SK-N-SH (cell line): ENCODE data around the gene TEX22. TPM values are rescaled to one million over a fixed set of nuclear protein-coding genes. Genes with fewer than 3 reads are reported as not detected.

ENCODE experiments used
- CTCF ChIA-PET: fragments of 300-600, 350-600 bp; formaldehyde crosslinking; extraction: SDS; loops from one replicate; lab custom pipeline; 2021; lab: Yijun Ruan, JAX
- POLR2A ChIA-PET: fragments of 350-600 bp; sonication (Branson Sonifier 250); formaldehyde crosslinking; extraction: SDS; loops from one replicate; lab custom pipeline; 2020; ENCODE audit warnings: antibody characterized with exemption, inconsistent platforms; lab: Yijun Ruan, JAX
- DNase-seq: peaks from one replicate; pipeline ENCODE4 v3.0.0; 2012
- H2AFZ ChIP-seq: fragments of 200-600 bp; sonication (generic); 2 replicates; pipeline ENCODE4 v1.8.1; 2016; ENCODE audit warnings: antibody characterized with exemption, mild to moderate bottlenecking, low read depth
- H3F3A ChIP-seq: fragments of 200-600 bp; sonication (generic); replicated peaks from 2 replicates; pipeline ENCODE3; 2016; ENCODE audit warnings: antibody characterized with exemption, mild to moderate bottlenecking; ENCODE audit not compliant: insufficient read depth
- H3K27ac ChIP-seq, 2 experiments: fragments of 200-500 bp in 1 of 2; fragments of 200-600 bp in 1 of 2; sonication (Bioruptor generic) in 1 of 2; sonication (generic), shearing (Covaris generic) in 1 of 2; 2 replicates each; pipeline versions ENCODE4 v1.5.1 to v1.6.1; 2014 to 2016; ENCODE audit warnings: low read depth in 2 of 2, inconsistent platforms in 1 of 2, low read length in 1 of 2, mild to moderate bottlenecking in 1 of 2, mixed read lengths in 1 of 2
- H3K27me3 ChIP-seq: fragments of 200-600 bp; sonication (generic), shearing (Covaris generic); 2 replicates; pipeline ENCODE4 v1.6.1; 2016; ENCODE audit warnings: mixed run types; ENCODE audit not compliant: insufficient read depth
- H3K36me3 ChIP-seq, 2 experiments: fragments of 200-500 bp in 1 of 2; fragments of 200-600 bp in 1 of 2; sonication (Bioruptor generic) in 1 of 2; sonication (generic) in 1 of 2; replicated peaks in 1 of 2; 2 replicates each; pipeline versions ENCODE3 to v1.5.1; 2014 to 2016; ENCODE audit warnings: low read length in 1 of 2, mild to moderate bottlenecking in 1 of 2; ENCODE audit not compliant: insufficient read depth in 2 of 2, control insufficient read depth in 1 of 2
- H3K4me1 ChIP-seq, 2 experiments: fragments of 200-500 bp in 1 of 2; fragments of 200-600 bp in 1 of 2; sonication (Bioruptor generic) in 1 of 2; sonication (generic), shearing (Covaris generic) in 1 of 2; 2 replicates each; pipeline versions ENCODE4 v1.5.1 to v1.6.1; 2014 to 2016; ENCODE audit warnings: low read depth in 1 of 2, low read length in 1 of 2, mixed run types in 1 of 2; ENCODE audit not compliant: insufficient read depth in 2 of 2, control insufficient read depth in 1 of 2
- H3K4me2 ChIP-seq: fragments of 200-600 bp; sonication (generic), shearing (Covaris generic); 2 replicates; pipeline ENCODE4 v1.6.1; 2017; ENCODE audit warnings: mixed run types
- H3K4me3 ChIP-seq, 2 experiments: fragments of 200-500 bp in 1 of 2; fragments of 200-600 bp in 1 of 2; sonication (Bioruptor generic) in 1 of 2; sonication (generic), shearing (Covaris generic) in 1 of 2; 2 replicates each; pipeline versions ENCODE4 v1.5.1 to v1.8.1; 2014 to 2016; ENCODE audit warnings: low read depth in 2 of 2, inconsistent platforms in 1 of 2, low read length in 1 of 2, mild to moderate bottlenecking in 1 of 2, mixed read lengths in 1 of 2, moderate library complexity in 1 of 2
- H3K79me2 ChIP-seq: fragments of 200-600 bp; sonication (generic); 2 replicates; pipeline ENCODE4 v1.8.1; 2017; ENCODE audit warnings: mild to moderate bottlenecking; ENCODE audit not compliant: insufficient read depth
- H3K9ac ChIP-seq: fragments of 200-600 bp; sonication (generic); 2 replicates; pipeline ENCODE4 v1.6.1; 2017; ENCODE audit warnings: mixed run types
- H3K9me2 ChIP-seq: fragments of 200-600 bp; sonication (generic); 2 replicates; pipeline ENCODE4 v1.6.1; 2017; ENCODE audit warnings: mixed run types
- H3K9me3 ChIP-seq: fragments of 200-600 bp; sonication (generic); 2 replicates; pipeline ENCODE4 v1.6.1; 2017; ENCODE audit warnings: mixed run types, mild to moderate bottlenecking, moderate library complexity
- H4K20me1 ChIP-seq: fragments of 200-600 bp; sonication (generic); 2 replicates; pipeline ENCODE4 v1.6.1; 2017; ENCODE audit warnings: mild to moderate bottlenecking, mixed run types; ENCODE audit not compliant: insufficient read depth
- CHD2 ChIP-seq: fragments of 150-350 bp; IDR thresholded peaks from 2 replicates; pipeline ENCODE4 v1.6.1; 2018; ENCODE audit warnings: low read length; ENCODE audit not compliant: partially characterized antibody
- ELF1 ChIP-seq: IDR thresholded peaks from 2 replicates; pipeline ENCODE4 v1.4.0; 2012
- FOSL2 ChIP-seq: IDR thresholded peaks from 2 replicates; pipeline ENCODE4 v1.4.0; 2012; ENCODE audit warnings: low read depth, mild to moderate bottlenecking, moderate library complexity, borderline replicate concordance
- FOXM1 ChIP-seq: IDR thresholded peaks from 2 replicates; pipeline ENCODE4 v1.4.0; 2012; ENCODE audit warnings: low read depth, mild to moderate bottlenecking
- GABPA ChIP-seq: IDR thresholded peaks from 2 replicates; pipeline ENCODE4 v1.4.0; 2012; ENCODE audit warnings: low read depth, mild to moderate bottlenecking
- GATA2 ChIP-seq: sonication (generic); formaldehyde crosslinking; IDR thresholded peaks from 2 replicates; pipeline ENCODE4 v1.5.0; 2020; ENCODE audit warnings: mild to moderate bottlenecking, missing genetic modification reagents
- NRF1 ChIP-seq: IDR thresholded peaks from 2 replicates; pipeline ENCODE4 v1.6.1; 2012; ENCODE audit warnings: low read depth, mild to moderate bottlenecking, low read length
- POLR2AphosphoS5 ChIP-seq: IDR thresholded peaks from 2 replicates; pipeline ENCODE4 v1.6.1; 2012; ENCODE audit warnings: low read depth, low read length
- RCOR1 ChIP-seq: fragments of 150-350 bp; IDR thresholded peaks from 2 replicates; pipeline ENCODE4 v1.6.1; 2017; ENCODE audit warnings: antibody characterized with exemption, low read length
- RXRA ChIP-seq: IDR thresholded peaks from 2 replicates; pipeline ENCODE4 v1.4.0; 2012; ENCODE audit warnings: low read depth, mild to moderate bottlenecking, borderline replicate concordance
- SIN3A ChIP-seq: IDR thresholded peaks from 2 replicates; pipeline ENCODE4 v1.6.1; 2012; ENCODE audit warnings: low read depth, mild to moderate bottlenecking, low read length, moderate library complexity, borderline replicate concordance
- TAF1 ChIP-seq: IDR thresholded peaks from 2 replicates; pipeline ENCODE4 v1.6.1; 2012; ENCODE audit warnings: low read depth, mild to moderate bottlenecking, low read length, moderate library complexity, borderline replicate concordance
- YY1 ChIP-seq: IDR thresholded peaks from 2 replicates; pipeline ENCODE4 v1.4.0; 2012; ENCODE audit warnings: low read depth, mild to moderate bottlenecking
- WGBS: methylation state at CpG from one replicate; pipeline ENCODE4 v1.1.6; 2017; ENCODE audit warnings: low lambda C conversion rate; 5-methylcytosine and 5-hydroxymethylcytosine counted together
- polyA plus RNA-seq, 3 experiments: library from polyadenylated mRNA; depleted of rRNA; stranded (reverse); fragments of >200 nt; gene quantifications; 2 replicates each; pipeline ENCODE4 v1.2.3, GENCODE V29; 2012
- TF ChIP-seq, protein P1 (sequence below): IDR thresholded peaks from 2 replicates; pipeline ENCODE4 v1.4.0; 2012; ENCODE audit warnings: low read depth, borderline replicate concordance
- TF ChIP-seq, protein P2 (sequence below): IDR thresholded peaks from 2 replicates; pipeline ENCODE4 v1.6.1; 2012; ENCODE audit warnings: mild to moderate bottlenecking, low read depth, low read length, moderate library complexity
- TF ChIP-seq, protein P3 (sequence below): IDR thresholded peaks from 2 replicates; pipeline ENCODE4 v1.4.0; 2012; ENCODE audit warnings: low read depth

The TEX22 gene
- polyA plus RNA-seq, 1 of the 3 experiments (the other 2 are of a cell fraction), result 0.26 TPM

DNA sequence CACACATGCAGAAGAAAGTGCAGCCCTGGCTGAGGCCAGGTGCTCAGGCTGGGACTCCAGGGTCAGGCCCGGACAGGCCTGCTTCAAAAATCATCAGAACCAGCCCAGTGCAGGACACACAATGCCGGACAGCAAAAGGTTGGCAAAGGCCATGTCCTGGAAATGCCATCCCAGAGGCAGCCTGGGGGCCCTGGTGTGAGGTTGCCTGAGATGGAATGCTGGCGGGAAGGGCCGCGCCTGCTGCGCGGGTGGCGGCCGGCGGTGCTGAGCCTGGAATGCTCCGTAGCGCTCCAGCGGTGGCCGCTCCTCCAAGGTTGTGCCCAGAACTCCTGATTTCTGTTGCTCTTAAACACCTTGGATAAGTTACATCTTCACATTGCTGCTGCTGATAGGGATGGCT lies 54.6 kb downstream of the TEX22 start:
- Histone ChIP-seq H3K4me3 (no peak overlapping the region), H3F3A (no peaks in the 10 kb centered on the region), H3K9ac (no peak overlapping the region), H3K27me3 (no peaks in the 10 kb centered on the region), H2AFZ (no peak overlapping the region), H3K4me2 (no peak overlapping the region), H3K79me2 (peaks cover 10% of the 10 kb centered on the region; the same call in 1 of the 2 replicates), H3K9me2 (no peaks in the 10 kb centered on the region), H4K20me1 (peaks cover 14% of the 10 kb centered on the region), H3K9me3 (no peaks in the 10 kb centered on the region), H3K4me1 (peaks cover 0 to 22% of the 10 kb centered on the region in 2 experiments; a peak in 1 of 4 replicates), H3K27ac (no peak overlapping the region; a peak in 1 of 4 replicates), H3K36me3 (peaks cover 16 to 67% of the 10 kb centered on the region in 2 experiments)
- ChIA-PET CTCF (interaction anchor here (0.9 to 5.8 kb wide), 9 partner anchors 18 to 82 kb away, joined by 3 to 35 read pairs (median 5); partner anchors contain the start of gene TEDC1), POLR2A (interaction anchor here (0.9 to 1.5 kb wide), 2 partner anchors 28 to 37 kb away, joined by 3 to 5 read pairs; no protein-coding TSS in a partner anchor)
- WGBS, result 98% methylated on average over 8 of the region's 14 CpGs
- TF ChIP-seq SIN3A (no peak), FOXM1 (no peak), RCOR1 (no peak), CHD2 (no peak), TAF1 (no peak), ELF1 (no peak), FOSL2 (no peak), RXRA (no peak), YY1 (no peak)
- TF ChIP-seq, protein P1, sequence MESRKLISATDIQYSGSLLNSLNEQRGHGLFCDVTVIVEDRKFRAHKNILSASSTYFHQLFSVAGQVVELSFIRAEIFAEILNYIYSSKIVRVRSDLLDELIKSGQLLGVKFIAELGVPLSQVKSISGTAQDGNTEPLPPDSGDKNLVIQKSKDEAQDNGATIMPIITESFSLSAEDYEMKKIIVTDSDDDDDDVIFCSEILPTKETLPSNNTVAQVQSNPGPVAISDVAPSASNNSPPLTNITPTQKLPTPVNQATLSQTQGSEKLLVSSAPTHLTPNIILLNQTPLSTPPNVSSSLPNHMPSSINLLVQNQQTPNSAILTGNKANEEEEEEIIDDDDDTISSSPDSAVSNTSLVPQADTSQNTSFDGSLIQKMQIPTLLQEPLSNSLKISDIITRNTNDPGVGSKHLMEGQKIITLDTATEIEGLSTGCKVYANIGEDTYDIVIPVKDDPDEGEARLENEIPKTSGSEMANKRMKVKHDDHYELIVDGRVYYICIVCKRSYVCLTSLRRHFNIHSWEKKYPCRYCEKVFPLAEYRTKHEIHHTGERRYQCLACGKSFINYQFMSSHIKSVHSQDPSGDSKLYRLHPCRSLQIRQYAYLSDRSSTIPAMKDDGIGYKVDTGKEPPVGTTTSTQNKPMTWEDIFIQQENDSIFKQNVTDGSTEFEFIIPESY, result no peak
- TF ChIP-seq, protein P2, sequence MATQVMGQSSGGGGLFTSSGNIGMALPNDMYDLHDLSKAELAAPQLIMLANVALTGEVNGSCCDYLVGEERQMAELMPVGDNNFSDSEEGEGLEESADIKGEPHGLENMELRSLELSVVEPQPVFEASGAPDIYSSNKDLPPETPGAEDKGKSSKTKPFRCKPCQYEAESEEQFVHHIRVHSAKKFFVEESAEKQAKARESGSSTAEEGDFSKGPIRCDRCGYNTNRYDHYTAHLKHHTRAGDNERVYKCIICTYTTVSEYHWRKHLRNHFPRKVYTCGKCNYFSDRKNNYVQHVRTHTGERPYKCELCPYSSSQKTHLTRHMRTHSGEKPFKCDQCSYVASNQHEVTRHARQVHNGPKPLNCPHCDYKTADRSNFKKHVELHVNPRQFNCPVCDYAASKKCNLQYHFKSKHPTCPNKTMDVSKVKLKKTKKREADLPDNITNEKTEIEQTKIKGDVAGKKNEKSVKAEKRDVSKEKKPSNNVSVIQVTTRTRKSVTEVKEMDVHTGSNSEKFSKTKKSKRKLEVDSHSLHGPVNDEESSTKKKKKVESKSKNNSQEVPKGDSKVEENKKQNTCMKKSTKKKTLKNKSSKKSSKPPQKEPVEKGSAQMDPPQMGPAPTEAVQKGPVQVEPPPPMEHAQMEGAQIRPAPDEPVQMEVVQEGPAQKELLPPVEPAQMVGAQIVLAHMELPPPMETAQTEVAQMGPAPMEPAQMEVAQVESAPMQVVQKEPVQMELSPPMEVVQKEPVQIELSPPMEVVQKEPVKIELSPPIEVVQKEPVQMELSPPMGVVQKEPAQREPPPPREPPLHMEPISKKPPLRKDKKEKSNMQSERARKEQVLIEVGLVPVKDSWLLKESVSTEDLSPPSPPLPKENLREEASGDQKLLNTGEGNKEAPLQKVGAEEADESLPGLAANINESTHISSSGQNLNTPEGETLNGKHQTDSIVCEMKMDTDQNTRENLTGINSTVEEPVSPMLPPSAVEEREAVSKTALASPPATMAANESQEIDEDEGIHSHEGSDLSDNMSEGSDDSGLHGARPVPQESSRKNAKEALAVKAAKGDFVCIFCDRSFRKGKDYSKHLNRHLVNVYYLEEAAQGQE, result no peak
- DNase-seq, result no peak

DNA sequence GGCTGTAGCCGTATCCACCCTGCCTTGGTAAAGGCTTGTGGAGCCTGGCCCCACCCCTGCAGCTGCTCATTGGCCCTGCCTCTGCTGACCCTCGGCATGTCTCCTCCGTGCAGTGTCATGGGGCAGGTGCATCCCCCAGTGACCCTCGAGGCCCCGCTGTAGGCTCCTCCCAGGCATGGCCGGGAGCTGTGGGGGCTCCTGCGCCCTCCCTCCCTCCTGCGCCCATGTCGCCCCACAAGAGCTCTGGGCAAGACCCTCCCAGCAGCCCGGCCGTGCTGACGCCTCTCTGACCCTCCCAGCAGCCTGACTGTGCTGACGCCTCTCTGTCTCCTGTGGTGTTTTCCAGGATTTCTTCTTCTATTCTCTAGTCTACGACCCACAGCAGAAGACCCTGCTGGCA lies 55.5 kb downstream of the TEX22 start:
- no peak overlapping the region for H3K9ac ChIP-seq
- peaks cover under 1% of the 10 kb centered on the region; the same call in 1 of the 2 replicates for H3K79me2 ChIP-seq
- H3K36me3 ChIP-seq, result peaks cover 16 to 74% of the 10 kb centered on the region in 2 experiments
- no peak overlapping the region for H3K27ac ChIP-seq
- CTCF ChIA-PET, result interaction anchor here (1.2 to 5.8 kb wide), 6 partner anchors 17 to 83 kb away, joined by 3 to 35 read pairs (median 22); partner anchors contain the start of gene TEDC1
- no peak overlapping the region for H3K4me3 ChIP-seq
- POLR2A ChIA-PET, result no interaction called here
- no peaks in the 10 kb centered on the region for H3F3A ChIP-seq
- H2AFZ ChIP-seq, result no peak overlapping the region
- peaks cover 0 to 17% of the 10 kb centered on the region in 2 experiments; a peak in 1 of 4 replicates for H3K4me1 ChIP-seq
- no peaks in the 10 kb centered on the region for H3K9me3 ChIP-seq
- no peaks in the 10 kb centered on the region for H3K9me2 ChIP-seq
- no peak for DNase-seq
- H3K4me2 ChIP-seq, result no peak overlapping the region
- WGBS, result 95% methylated on average over 4 of the region's 14 CpGs
- H4K20me1 ChIP-seq, result peaks cover 6% of the 10 kb centered on the region
- TF ChIP-seq, protein P3, sequence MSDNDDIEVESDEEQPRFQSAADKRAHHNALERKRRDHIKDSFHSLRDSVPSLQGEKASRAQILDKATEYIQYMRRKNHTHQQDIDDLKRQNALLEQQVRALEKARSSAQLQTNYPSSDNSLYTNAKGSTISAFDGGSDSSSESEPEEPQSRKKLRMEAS, result no peak
- TF ChIP-seq NRF1, result no peak
- TF ChIP-seq GATA2 (CRISPR knock-in tag), result no peak
- TF ChIP-seq POLR2AphosphoS5, result no peak
- TF ChIP-seq CHD2, result no peak
- no peak for TF ChIP-seq GABPA
- TF ChIP-seq, all 33 proteins: peak for 0
- H3K27me3 ChIP-seq, result no peaks in the 10 kb centered on the region
